ENCODE data around the gene MAPK10.

- no peak for TF ChIP-seq NELFE (IDR thresholded peaks at IDR 0.05; ENCODE audit: insufficient read depth, insufficient read length)
- TF ChIP-seq ELF4 (CRISPR knock-in tag; IDR thresholded peaks at IDR 0.05), result no peak
- no peak for TF ChIP-seq ZNF699 (CRISPR knock-in tag; IDR thresholded peaks at IDR 0.05; ENCODE audit: insufficient replicate concordance)
- no peak for TF ChIP-seq E2F6 (IDR thresholded peaks at IDR 0.05; ENCODE audit: borderline replicate concordance in 1 of 2, extremely low read depth in 1 of 2, insufficient read depth in 1 of 2, insufficient read length in 1 of 2, low read depth in 1 of 2, low read length in 1 of 2, poor library complexity in 1 of 2, severe bottlenecking in 1 of 2)
- TF ChIP-seq SIN3A (IDR thresholded peaks at IDR 0.05; ENCODE audit: borderline replicate concordance in 2 of 2, control insufficient read depth in 1 of 2, low read depth in 2 of 2, low read length in 2 of 2), result no peak
- no peak for TF ChIP-seq POLR2AphosphoS5 (IDR thresholded peaks at IDR 0.05; ENCODE audit: control insufficient read depth, insufficient read depth, low read depth, low read length)
- TF ChIP-seq RAD21 (CRISPR knock-in tag; conservative IDR thresholded peaks at IDR 0.05 in 1 of 2, IDR thresholded peaks at IDR 0.05 in 1 of 2), result no peak
Observed at GRCh38 chr4:86334020-86334750, 25.7 kb downstream of the MAPK10 start.
